HEK293 (cell line): Measurements from ENCODE around the gene CD79A.

ENCODE experiments used
- GLI2 ChIP-seq: fragments of 450-650 bp; formaldehyde crosslinking; IDR thresholded peaks from 2 replicates; pipeline ENCODE4; 2017; ENCODE audit warnings: missing biosample characterization, missing genetic modification characterization, low read depth, borderline replicate concordance
- GLIS2 ChIP-seq: fragments of 450-650 bp; formaldehyde crosslinking; IDR thresholded peaks from 2 replicates; pipeline ENCODE4 v1.5.1; 2016; ENCODE audit warnings: missing biosample characterization, missing genetic modification characterization
- SCRT1 ChIP-seq: fragments of 450-650 bp; formaldehyde crosslinking; IDR thresholded peaks from 2 replicates; pipeline ENCODE4 v1.5.1; 2016; ENCODE audit warnings: missing biosample characterization, missing genetic modification characterization, borderline replicate concordance
- ZBTB21 ChIP-seq: fragments of 450-650 bp; formaldehyde crosslinking; IDR thresholded peaks from 2 replicates; pipeline ENCODE4 v1.5.1; 2017; ENCODE audit warnings: missing biosample characterization, missing genetic modification characterization
- ZFP41 ChIP-seq: fragments of 450-650 bp; formaldehyde crosslinking; IDR thresholded peaks from 2 replicates; pipeline ENCODE4 v1.5.1; 2016; ENCODE audit warnings: missing biosample characterization, missing genetic modification characterization, borderline replicate concordance
- ZNF138 ChIP-seq: fragments of 450-650 bp; formaldehyde crosslinking; IDR thresholded peaks from 2 replicates; pipeline ENCODE4 v1.5.1; 2016; ENCODE audit warnings: missing biosample characterization, missing genetic modification characterization, borderline replicate concordance
- ZNF16 ChIP-seq: fragments of 450-650 bp; formaldehyde crosslinking; IDR thresholded peaks from 2 replicates; pipeline ENCODE4 v1.5.1; 2016; ENCODE audit warnings: low read depth, missing biosample characterization, missing genetic modification characterization
- ZNF174 ChIP-seq: fragments of 450-650 bp; formaldehyde crosslinking; IDR thresholded peaks from 2 replicates; pipeline ENCODE4 v1.5.0; 2017; ENCODE audit warnings: missing biosample characterization, mild to moderate bottlenecking, missing genetic modification characterization
- ZNF175 ChIP-seq: fragments of 450-650 bp; formaldehyde crosslinking; IDR thresholded peaks from 2 replicates; pipeline ENCODE4 v1.5.1; 2016; ENCODE audit warnings: missing biosample characterization, missing genetic modification characterization
- ZNF202 ChIP-seq: fragments of 450-650 bp; formaldehyde crosslinking; IDR thresholded peaks from 2 replicates; pipeline ENCODE4 v1.5.1; 2016; ENCODE audit warnings: missing biosample characterization, missing genetic modification characterization, borderline replicate concordance
- ZNF214 ChIP-seq: fragments of 450-650 bp; formaldehyde crosslinking; IDR thresholded peaks from 2 replicates; pipeline ENCODE4 v1.5.1; 2017; ENCODE audit warnings: missing biosample characterization, mild to moderate bottlenecking, missing genetic modification characterization, borderline replicate concordance
- ZNF23 ChIP-seq: fragments of 450-650 bp; formaldehyde crosslinking; IDR thresholded peaks from 2 replicates; pipeline ENCODE4 v1.5.1; 2016; ENCODE audit warnings: missing biosample characterization, missing genetic modification characterization, borderline replicate concordance
- ZNF266 ChIP-seq: fragments of 450-650 bp; formaldehyde crosslinking; IDR thresholded peaks from 2 replicates; pipeline ENCODE4 v1.5.1; 2016; ENCODE audit warnings: missing biosample characterization, missing genetic modification characterization, low read depth
- ZNF292 ChIP-seq: fragments of 450-650 bp; formaldehyde crosslinking; IDR thresholded peaks from 2 replicates; pipeline ENCODE4 v1.5.1; 2016; ENCODE audit warnings: low read depth, missing biosample characterization, missing genetic modification characterization, borderline replicate concordance
- ZNF311 ChIP-seq: fragments of 450-650 bp; formaldehyde crosslinking; IDR thresholded peaks from 2 replicates; pipeline ENCODE4 v1.5.1; 2017; ENCODE audit warnings: missing biosample characterization, missing genetic modification characterization, borderline replicate concordance
- ZNF394 ChIP-seq: fragments of 450-650 bp; formaldehyde crosslinking; IDR thresholded peaks from 2 replicates; pipeline ENCODE4 v1.5.1; 2016; ENCODE audit warnings: missing biosample characterization, missing genetic modification characterization, mild to moderate bottlenecking, moderate library complexity, borderline replicate concordance
- ZNF404 ChIP-seq: fragments of 450-650 bp; formaldehyde crosslinking; IDR thresholded peaks from 2 replicates; pipeline ENCODE4 v1.5.1; 2017; ENCODE audit warnings: missing biosample characterization, missing genetic modification characterization
- ZNF416 ChIP-seq: fragments of 450-650 bp; formaldehyde crosslinking; IDR thresholded peaks from 2 replicates; pipeline ENCODE4 v1.5.1; 2016; ENCODE audit warnings: missing biosample characterization, missing genetic modification characterization
- ZNF514 ChIP-seq: fragments of 450-650 bp; formaldehyde crosslinking; IDR thresholded peaks from 2 replicates; pipeline ENCODE4 v1.5.1; 2016; ENCODE audit warnings: missing biosample characterization, missing genetic modification characterization
- ZNF521 ChIP-seq: fragments of 450-650 bp; formaldehyde crosslinking; IDR thresholded peaks from 2 replicates; pipeline ENCODE4 v1.5.1; 2017; ENCODE audit warnings: missing biosample characterization, mild to moderate bottlenecking, missing genetic modification characterization
- ZNF555 ChIP-seq: fragments of 450-650 bp; formaldehyde crosslinking; conservative IDR thresholded peaks from 2 replicates; pipeline ENCODE4 v1.5.1; 2017; ENCODE audit warnings: missing biosample characterization, mild to moderate bottlenecking, missing genetic modification characterization, inconsistent platforms
- ZNF658 ChIP-seq: fragments of 450-650 bp; formaldehyde crosslinking; IDR thresholded peaks from 2 replicates; pipeline ENCODE4; 2016; ENCODE audit warnings: missing biosample characterization, missing genetic modification characterization
- ZNF776 ChIP-seq: fragments of 450-650 bp; formaldehyde crosslinking; IDR thresholded peaks from 2 replicates; pipeline ENCODE4 v1.5.0; 2017; ENCODE audit warnings: missing biosample characterization, missing genetic modification characterization, borderline replicate concordance
- ZNF785 ChIP-seq: fragments of 450-650 bp; formaldehyde crosslinking; IDR thresholded peaks from 2 replicates; pipeline ENCODE4 v1.5.1; 2016; ENCODE audit warnings: missing biosample characterization, missing genetic modification characterization
- ZSCAN30 ChIP-seq: fragments of 450-650 bp; IDR thresholded peaks from 2 replicates; pipeline ENCODE4 v1.5.1; 2018; ENCODE audit warnings: missing biosample characterization, mild to moderate bottlenecking, missing genetic modification characterization, moderate library complexity
- TF ChIP-seq, protein P1 (sequence below): fragments of 450-650 bp; formaldehyde crosslinking; IDR thresholded peaks from 2 replicates; pipeline ENCODE4; 2016; ENCODE audit warnings: missing biosample characterization, missing genetic modification characterization
- TF ChIP-seq, protein P2 (sequence below): fragments of 450-650 bp; IDR thresholded peaks from 2 replicates; pipeline ENCODE4 v1.5.1; 2018; ENCODE audit warnings: missing biosample characterization, missing genetic modification characterization
- TF ChIP-seq, protein P3 (sequence below): fragments of 450-650 bp; formaldehyde crosslinking; IDR thresholded peaks from 2 replicates; pipeline ENCODE4 v1.5.1; 2016; ENCODE audit warnings: missing biosample characterization, missing genetic modification characterization
- TF ChIP-seq, protein P4 (sequence below): fragments of 450-650 bp; formaldehyde crosslinking; IDR thresholded peaks from 2 replicates; pipeline ENCODE4 v1.5.1; 2016; ENCODE audit warnings: missing biosample characterization, missing genetic modification characterization
- TF ChIP-seq, protein P5 (sequence below): fragments of 450-650 bp; formaldehyde crosslinking; IDR thresholded peaks from 2 replicates; pipeline ENCODE4 v1.5.1; 2017; ENCODE audit warnings: missing biosample characterization, missing genetic modification characterization

CD79A gene

DNA sequence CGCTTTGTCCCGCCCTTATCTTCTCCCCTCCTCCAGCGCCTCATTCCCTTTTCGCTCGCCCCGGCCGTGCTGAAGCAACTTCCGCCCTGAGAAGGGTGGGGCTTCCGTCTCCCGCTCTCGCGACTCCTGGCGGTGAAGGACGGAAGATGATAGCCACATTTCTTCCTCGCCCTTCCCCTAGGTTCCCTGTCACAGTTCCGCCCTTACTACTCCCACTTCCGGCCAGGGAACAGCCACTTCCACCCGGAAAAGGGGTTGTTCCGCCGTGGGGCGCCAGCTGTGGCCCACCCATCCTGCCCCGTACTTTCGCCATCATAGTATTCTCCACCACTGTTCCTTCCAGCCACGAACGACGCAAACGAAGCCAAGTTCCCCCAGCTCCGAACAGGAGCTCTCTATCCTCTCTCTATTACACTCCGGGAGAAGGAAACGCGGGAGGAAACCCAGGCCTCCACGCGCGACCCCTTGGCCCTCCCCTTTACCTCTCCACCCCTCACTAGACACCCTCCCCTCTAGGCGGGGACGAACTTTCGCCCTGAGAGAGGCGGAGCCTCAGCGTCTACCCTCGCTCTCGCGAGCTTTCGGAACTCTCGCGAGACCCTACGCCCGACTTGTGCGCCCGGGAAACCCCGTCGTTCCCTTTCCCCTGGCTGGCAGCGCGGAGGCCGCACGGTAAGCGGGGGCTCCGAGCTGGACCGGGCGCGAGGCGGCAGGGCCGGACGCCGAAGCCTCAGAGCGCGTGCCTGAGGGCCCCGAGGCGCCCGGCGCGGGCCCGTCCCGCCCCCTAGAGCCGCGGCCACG, 17.3 kb upstream of the CD79A start, which contains the start of gene RPS19 (continued):
- TF ChIP-seq ZNF785 (tag by site-specific recombination) = peak; percentile 100
- no peak for TF ChIP-seq ZNF776 (tag by site-specific recombination)
- TF ChIP-seq, protein P1, sequence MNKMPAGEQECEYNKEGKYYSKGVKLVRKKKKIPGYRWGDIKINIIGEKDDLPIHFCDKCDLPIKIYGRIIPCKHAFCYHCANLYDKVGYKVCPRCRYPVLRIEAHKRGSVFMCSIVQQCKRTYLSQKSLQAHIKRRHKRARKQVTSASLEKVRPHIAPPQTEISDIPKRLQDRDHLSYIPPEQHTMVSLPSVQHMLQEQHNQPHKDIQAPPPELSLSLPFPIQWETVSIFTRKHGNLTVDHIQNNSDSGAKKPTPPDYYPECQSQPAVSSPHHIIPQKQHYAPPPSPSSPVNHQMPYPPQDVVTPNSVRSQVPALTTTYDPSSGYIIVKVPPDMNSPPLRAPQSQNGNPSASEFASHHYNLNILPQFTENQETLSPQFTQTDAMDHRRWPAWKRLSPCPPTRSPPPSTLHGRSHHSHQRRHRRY (tag by site-specific recombination) = no peak
- peak; percentile 100 for TF ChIP-seq GLIS2 (tag by site-specific recombination)
- TF ChIP-seq ZNF174 (tag by site-specific recombination) = no peak
- TF ChIP-seq, protein P2, sequence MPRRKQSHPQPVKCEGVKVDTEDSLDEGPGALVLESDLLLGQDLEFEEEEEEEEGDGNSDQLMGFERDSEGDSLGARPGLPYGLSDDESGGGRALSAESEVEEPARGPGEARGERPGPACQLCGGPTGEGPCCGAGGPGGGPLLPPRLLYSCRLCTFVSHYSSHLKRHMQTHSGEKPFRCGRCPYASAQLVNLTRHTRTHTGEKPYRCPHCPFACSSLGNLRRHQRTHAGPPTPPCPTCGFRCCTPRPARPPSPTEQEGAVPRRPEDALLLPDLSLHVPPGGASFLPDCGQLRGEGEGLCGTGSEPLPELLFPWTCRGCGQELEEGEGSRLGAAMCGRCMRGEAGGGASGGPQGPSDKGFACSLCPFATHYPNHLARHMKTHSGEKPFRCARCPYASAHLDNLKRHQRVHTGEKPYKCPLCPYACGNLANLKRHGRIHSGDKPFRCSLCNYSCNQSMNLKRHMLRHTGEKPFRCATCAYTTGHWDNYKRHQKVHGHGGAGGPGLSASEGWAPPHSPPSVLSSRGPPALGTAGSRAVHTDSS (tag by site-specific recombination) = peak; percentile 61; the same call in 1 of the 2 replicates
- no peak for TF ChIP-seq ZNF202 (tag by site-specific recombination)
- no peak for TF ChIP-seq GLI2
- TF ChIP-seq ZNF404 = no peak
- peak; percentile 76; the same call in 1 of the 2 replicates for TF ChIP-seq ZNF394 (tag by site-specific recombination)
- TF ChIP-seq ZNF416 (tag by site-specific recombination) = no peak
- TF ChIP-seq ZNF175 (tag by site-specific recombination) = no peak
- TF ChIP-seq, protein P3, sequence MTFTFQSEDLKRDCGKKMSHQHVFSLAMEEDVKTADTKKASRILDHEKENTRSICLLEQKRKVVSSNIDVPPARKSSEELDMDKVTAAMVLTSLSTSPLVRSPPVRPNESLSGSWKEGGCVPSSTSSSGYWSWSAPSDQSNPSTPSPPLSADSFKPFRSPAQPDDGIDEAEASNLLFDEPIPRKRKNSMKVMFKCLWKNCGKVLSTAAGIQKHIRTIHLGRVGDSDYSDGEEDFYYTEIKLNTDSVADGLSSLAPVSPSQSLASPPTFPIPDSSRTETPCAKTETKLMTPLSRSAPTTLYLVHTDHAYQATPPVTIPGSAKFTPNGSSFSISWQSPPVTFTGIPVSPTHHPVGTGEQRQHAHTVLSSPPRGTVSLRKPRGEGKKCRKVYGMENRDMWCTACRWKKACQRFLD (tag by site-specific recombination) = no peak
- TF ChIP-seq ZSCAN30 (tag by site-specific recombination) = no peak; the same call in 1 of the 2 replicates
- TF ChIP-seq, protein P4, sequence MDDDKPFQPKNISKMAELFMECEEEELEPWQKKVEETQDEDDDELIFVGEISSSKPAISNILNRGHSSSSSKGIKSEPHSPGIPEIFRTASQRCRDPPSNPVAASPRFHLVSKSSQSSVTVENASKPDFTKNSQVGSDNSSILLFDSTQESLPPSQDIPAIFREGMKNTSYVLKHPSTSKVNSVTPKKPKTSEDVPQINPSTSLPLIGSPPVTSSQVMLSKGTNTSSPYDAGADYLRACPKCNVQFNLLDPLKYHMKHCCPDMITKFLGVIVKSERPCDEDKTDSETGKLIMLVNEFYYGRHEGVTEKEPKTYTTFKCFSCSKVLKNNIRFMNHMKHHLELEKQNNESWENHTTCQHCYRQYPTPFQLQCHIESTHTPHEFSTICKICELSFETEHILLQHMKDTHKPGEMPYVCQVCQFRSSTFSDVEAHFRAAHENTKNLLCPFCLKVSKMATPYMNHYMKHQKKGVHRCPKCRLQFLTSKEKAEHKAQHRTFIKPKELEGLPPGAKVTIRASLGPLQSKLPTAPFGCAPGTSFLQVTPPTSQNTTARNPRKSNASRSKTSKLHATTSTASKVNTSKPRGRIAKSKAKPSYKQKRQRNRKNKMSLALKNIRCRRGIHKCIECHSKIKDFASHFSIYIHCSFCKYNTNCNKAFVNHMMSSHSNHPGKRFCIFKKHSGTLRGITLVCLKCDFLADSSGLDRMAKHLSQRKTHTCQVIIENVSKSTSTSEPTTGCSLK (tag by site-specific recombination) = no peak
- no peak for TF ChIP-seq ZNF311
- TF ChIP-seq ZNF138 (tag by site-specific recombination) = no peak
- peak; percentile 58; the same call in 1 of the 2 replicates for TF ChIP-seq SCRT1 (tag by site-specific recombination)
- TF ChIP-seq ZNF514 (tag by site-specific recombination) = no peak
- no peak for TF ChIP-seq ZNF23
- TF ChIP-seq ZNF658 (tag by site-specific recombination) = no peak
- no peak for TF ChIP-seq ZNF266 (tag by site-specific recombination)
- TF ChIP-seq, protein P5, sequence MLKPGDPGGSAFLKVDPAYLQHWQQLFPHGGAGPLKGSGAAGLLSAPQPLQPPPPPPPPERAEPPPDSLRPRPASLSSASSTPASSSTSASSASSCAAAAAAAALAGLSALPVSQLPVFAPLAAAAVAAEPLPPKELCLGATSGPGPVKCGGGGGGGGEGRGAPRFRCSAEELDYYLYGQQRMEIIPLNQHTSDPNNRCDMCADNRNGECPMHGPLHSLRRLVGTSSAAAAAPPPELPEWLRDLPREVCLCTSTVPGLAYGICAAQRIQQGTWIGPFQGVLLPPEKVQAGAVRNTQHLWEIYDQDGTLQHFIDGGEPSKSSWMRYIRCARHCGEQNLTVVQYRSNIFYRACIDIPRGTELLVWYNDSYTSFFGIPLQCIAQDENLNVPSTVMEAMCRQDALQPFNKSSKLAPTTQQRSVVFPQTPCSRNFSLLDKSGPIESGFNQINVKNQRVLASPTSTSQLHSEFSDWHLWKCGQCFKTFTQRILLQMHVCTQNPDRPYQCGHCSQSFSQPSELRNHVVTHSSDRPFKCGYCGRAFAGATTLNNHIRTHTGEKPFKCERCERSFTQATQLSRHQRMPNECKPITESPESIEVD (tag by site-specific recombination) = no peak
- no peak for TF ChIP-seq ZFP41 (tag by site-specific recombination)
- 0 out of 2 replicates have a peak, but pooled peaks have one; percentile 17 for TF ChIP-seq ZNF16 (tag by site-specific recombination)
- TF ChIP-seq ZNF555 (tag by site-specific recombination) = no peak
- no peak for TF ChIP-seq ZNF214 (tag by site-specific recombination)
- TF ChIP-seq ZBTB21 = peak; percentile 88
- TF ChIP-seq ZNF521 (tag by site-specific recombination) = no peak
- TF ChIP-seq ZNF292 = no peak
